HG02938 (cell line): ENCODE results near the gene SEMA3F.

Experiments
- ATAC-seq: cut with Tn5 transposase; IDR thresholded peaks from one replicate; pipeline ENCODE4 v1.9.1; 2021; ENCODE audit warnings: mild to moderate bottlenecking, moderate library complexity; ENCODE audit not compliant: unreplicated experiment

Gene SEMA3F

DNA sequence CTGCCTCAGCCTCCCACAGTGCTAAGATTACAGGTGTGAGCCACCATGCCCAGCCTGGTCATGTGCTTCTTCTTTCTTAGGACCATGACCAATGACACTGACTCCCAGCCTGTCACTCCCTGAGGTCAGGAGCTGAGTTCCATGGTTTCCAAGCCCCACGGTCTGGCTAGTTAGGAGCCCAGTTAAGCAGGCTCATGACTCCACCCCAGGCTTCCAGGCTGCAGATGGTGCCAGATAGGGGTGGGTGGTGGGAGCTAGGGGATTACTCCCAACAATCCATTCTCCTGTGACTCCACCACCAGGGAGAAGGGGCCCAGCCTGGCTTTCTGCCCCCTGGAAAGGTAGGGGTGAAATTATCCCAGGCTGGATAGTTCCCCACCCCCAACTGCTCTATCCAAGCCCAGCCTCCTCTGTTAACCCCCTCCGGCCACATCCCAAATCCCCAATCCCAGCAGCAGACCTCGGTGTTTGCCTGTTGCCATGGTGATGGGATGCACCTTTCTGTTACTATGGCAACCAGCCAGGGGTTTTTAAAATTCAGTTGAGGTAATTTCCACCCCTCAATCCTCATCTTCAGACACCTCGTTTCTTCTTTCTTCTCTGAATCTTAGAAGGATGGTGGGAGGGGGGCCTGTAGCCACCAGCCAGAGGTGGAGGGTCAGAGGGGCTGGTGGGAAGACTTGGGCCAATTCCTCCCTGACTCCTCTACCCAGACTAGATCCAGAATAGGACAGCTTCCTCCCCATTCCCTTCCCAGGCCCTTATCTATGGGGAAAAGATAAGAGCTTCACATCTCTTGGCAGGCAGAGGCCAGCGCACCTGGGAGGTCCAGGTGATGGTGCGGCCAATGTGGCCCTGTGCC lies 22.5 kb upstream of the SEMA3F start:
- ATAC-seq = no peak

DNA sequence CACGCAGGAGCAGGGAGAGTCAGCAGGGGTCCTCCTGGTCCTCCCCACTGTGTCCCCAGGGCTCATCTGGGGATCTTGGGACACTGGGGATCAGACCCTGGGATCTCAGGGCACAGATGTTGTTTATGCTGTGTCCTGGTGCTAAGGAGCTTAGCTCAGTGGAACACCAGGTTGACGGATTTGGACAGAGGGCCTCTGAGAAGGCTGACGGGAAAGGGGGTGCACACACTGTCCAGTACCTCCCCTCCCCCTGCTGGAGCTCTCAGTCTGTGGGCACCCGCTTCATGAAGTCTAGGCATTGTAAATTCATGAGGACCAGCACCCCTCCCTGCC lies 21.9 kb upstream of the SEMA3F start:
- no peak for ATAC-seq

DNA sequence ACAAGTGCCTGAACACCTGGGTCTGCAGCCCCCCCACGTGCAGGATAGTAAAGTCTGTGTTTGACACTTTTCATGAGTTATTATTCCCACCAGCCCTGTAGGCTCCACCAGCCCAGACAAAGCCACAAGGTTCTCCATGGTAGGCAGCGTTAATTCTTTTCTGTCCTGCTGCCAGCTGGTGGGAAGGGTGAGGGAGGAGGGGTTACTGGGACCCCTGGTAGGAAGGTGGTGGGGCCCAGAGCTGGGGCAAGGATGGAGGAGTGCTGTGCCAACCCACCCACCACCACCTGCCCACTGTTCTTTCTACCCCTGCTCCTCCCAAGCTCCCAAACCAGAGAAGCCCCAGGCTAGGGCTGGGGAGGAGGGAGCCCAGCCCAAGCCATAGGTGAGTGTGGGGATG lies 20.8 kb upstream of the SEMA3F start:
- ATAC-seq = no peak

DNA sequence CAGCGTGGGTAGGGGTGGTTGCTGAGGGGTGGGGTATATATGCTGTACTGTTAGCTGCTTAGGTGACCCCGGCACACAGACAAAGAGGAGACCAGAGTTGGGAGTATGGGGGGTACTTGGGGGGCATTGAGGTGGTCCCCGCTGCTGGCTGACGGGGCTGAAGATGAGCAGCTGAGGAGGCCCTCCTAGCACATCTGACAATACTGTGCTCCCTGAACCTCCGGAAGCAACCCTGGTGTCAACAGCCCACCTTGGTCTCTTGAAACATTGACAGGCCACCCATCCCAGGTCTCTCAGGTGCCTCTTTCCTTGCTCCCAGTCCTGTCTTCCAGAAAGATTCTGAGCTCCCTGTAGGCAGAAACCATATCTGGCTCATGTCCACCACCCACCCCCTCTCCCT lies 19.2 kb upstream of the SEMA3F start:
- no peak for ATAC-seq

DNA sequence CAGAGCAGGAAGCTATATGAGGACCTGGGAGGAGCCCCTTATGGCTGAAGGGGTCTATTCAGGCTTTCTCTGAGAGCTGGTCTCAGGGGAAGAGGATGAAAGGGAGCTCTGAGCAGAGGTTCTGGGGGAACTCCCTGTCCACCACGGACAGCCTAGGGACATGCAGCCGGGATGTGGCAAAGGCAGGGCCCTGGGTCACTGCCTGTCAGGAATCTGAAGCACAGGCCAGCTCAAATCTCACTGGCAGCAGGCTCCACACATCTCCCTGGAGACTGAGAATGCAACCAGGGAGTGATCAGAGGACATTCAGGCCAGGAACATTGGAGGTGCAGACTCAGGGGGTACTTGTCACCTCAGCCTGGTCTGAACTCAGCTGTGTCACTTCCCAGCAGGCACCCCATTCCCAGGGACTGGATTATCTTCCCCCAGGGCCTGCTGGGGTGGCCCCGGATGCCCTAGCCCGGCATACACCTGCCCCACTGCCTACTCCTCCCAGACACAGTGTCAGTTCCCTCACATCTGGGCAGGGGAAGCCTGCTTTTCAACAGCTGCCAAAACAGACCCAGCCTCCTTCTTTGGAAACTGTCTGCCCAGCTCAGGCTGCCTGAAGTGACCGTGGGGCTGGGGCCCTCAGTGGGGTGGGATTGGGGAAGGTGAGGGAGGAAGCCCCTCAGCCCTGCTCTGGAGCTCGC lies 18.3 kb upstream of the SEMA3F start:
- no peak for ATAC-seq

GRCh38 chr3:50137531-50137930 lies 17.6 kb upstream of the SEMA3F start:
- ATAC-seq = no peak

DNA sequence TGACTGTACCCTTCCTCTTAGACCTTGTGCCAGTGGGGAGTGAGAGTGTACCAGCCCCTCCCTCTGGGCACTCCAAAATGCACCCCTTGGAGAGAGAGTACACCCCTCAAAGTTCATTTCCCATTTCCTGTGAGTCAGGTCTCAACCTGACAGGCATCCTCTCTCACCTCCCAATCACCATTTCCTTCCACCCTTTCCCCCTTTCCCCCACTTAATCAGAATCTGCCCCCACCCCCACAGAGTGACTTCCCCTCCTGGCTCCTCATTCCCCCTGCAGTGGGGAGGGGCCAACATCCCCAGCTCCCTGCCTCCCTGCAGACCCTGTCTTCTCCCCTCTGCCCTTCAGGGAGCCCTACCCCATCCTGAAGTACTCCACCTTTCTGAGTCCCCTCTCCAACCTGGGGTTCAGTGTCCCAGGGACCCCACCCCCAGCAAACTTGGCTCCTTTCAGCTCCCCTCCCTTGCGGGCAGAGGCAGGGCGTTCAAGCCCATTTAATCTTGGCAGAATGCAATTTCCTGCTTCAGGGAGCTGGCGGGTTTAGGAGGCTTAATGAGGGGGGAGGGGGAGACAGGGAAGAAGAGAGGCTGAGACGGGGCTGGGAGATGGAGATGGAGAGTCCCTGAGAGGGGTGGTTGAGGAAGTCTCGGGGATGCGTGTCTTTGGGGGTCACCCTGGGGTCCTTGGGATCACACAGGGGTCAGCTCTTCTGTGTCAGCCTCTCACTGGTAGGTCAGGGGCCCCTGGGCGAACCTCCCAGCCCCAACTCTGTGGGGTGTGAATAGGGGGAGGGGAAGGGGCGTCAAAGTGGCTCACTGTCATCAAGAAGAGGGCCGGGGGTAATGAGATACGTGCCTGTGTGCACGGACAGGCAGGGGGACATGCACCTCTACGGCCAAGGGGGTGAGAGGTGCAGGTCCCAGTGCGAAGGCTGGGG lies 16.6 kb upstream of the SEMA3F start:
- no peak for ATAC-seq

GRCh38 chr3:50139308-50139707 lies 15.8 kb upstream of the SEMA3F start:
- ATAC-seq = no peak

GRCh38 chr3:50139718-50140423 lies 15.3 kb upstream of the SEMA3F start:
- no peak for ATAC-seq

DNA sequence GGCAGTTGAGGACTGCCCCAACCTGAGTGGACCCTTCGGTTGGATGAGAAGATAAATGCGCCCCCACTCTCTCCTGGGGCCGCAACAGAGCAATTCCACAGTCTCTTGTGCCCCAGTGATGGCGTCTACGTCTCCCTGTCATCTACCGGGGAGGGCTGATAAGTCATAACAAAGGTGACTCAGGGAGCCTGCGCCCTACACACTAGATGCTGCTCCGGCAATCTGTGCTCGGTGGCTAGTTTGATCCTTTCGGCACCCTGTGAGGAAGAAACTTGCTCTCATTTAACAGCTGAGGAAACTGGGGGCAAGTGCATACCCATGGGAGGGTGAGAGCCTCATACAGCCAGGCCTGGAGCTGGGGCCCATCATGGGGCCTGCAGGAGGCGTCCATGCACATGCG lies 14.1 kb upstream of the SEMA3F start:
- ATAC-seq = no peak

- ATAC-seq = no peak
Measured at GRCh38 chr3:50146316-50146901, 8.7 kb upstream of the SEMA3F start.

DNA sequence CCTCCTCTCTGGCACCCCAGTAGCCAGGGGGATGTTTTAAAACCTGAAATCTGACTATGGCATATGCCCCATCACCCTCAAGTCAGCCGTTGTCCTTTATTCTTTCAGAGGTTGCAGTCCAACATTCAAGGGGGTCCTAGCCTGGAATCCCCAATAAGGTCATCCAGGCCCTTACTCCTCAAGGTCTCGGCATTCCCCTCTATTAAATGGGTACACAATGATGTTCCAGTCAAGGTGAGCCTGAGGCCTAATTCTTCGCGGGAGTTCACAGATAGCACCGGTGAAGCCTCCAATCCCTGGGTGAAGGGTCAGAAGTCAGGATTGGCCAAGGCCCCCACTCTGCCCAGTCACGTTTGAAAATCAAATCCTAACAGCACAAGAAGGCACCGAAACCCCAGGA lies 8.1 kb upstream of the SEMA3F start:
- ATAC-seq = no peak

- ATAC-seq = no peak
Measured at GRCh38 chr3:50147447-50147846, 7.7 kb upstream of the SEMA3F start.

DNA sequence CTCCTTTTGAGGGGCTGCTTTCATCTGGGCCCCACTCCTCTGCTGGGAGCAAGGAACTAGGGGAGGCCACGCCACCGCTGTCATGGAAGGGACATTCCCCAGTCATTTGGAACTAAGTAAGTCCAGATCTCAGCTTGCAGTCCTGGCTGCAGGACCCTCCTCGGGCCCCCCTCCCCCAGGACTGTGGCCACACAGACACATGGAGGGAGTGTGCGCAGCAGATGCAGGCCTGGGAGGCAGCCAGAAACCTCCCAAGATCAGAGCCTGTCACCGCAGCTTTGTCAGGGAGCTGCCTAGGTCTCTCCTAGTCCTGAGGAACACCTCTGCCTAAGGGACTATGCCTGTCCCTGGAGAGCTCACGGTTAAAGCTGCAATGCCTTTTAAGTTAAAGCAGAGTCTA lies 7.3 kb upstream of the SEMA3F start:
- no peak for ATAC-seq

- no peak for ATAC-seq
Measured at GRCh38 chr3:50150404-50150750, 4.7 kb upstream of the SEMA3F start.

DNA sequence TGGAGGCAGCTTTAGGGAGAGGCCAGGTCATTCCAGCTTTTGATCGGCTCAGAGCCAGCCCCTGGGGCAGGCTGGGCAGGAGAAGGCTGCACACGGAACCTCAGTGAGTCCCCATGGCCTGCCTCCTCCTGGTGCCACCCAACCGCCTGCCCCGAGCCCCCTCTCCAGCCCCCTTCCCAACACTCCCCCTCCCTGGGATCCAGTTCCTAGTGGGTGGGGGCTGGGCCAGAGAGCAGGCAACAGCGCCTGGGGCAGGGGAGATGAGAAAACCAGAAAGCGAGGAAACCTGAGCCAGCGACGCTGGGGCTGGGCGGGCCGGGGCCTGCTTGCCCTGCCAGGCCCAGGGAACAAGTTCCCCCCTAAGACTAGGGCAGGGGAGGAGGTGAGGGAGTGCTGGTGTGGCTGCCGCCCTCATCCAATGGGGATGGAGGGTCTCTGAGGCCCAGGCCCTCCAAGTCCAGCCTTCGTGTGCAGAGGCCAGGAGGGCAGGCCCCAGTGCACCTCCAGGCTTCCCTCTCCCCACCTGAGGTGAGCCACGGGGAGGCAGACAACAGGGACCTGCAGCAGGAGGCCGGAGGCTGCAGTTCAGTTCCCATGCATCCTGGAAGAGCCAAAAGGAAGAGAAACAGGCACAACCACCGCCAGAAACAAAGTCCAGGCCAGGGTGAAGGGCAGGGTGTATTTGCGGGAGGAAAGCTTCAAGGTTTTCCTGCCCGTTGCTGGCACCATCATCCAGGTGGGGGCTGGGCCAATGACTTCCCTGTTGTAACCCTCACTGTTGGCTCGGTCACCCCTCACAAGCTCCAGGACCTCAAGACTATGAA lies 4.0 kb upstream of the SEMA3F start:
- ATAC-seq = no peak

GRCh38 chr3:50151728-50152127 lies 3.4 kb upstream of the SEMA3F start:
- ATAC-seq = no peak

DNA sequence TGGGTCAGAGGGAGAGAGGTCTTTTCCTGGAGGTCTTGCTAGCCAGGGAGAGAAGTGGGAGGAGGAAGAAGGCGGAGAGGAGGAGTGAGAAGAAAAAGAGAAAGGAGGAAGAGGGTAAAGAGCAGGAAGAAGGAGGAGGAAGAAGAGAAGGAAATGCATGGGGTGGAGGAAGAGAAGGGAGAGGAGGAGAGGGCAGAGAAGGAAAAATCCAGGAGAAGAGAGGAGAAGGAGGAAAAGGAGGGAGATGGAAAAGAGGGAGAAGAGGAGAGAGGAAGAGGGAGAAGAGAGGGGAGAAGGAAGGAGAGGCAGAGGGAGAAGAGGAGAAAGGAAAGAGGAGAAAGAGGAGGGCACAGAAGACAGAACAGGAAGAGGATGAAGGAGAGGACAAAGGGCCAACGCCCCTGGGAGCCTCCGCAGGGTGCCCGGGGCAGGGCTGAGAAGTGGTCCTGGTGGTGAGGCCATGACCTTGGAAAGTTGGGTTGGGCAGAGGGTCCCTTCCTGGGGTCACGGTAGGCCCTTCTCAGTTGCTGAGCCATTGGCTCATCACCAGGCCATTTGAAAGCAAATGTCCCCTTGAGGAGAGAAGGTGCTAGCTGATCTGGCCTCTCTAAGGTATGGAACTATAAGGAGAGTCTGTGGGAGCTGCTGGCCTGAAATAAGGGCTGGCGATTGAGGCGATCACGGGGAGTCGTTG lies 1.2 kb upstream of the SEMA3F start:
- no peak for ATAC-seq

GRCh38 chr3:50154476-50154839 lies 666 bp upstream of the SEMA3F start:
- no peak for ATAC-seq
